Activated CD8-positive, alpha-beta memory T cell treated with anti-CD3 and anti-CD28 coated beads, Interleukin-2, amount 50 U/mL, for 4 hours (primary cell): ENCODE data around the gene DNAJC21.
A peak's percentile ranks its signal among the peaks of the same experiment; 100 is the strongest.
"Not testable (repeated sequence)": the region's sequence is repeated elsewhere in the genome, so short reads cannot be mapped to it uniquely, and the experiment has no call there.

Source experiments
- DNase-seq: peaks from one replicate; pipeline ENCODE4 v3.0.0-alpha.2; 2020

DNAJC21 gene

GRCh38 chr5:34923694-34924461 lies 5.5 kb upstream of the DNAJC21 start:
- DNase-seq = peak; percentile 23

- no peak for DNase-seq
These were observed 4.9 kb upstream of the DNAJC21 start for GRCh38 chr5:34924462-34924765.

- no peak for DNase-seq
These were observed 3.0 kb upstream of the DNAJC21 start for GRCh38 chr5:34926318-34926888.

- DNase-seq = no peak
These were observed 1.6 kb upstream of the DNAJC21 start for GRCh38 chr5:34927785-34928184.

- no peak for DNase-seq
These were observed 1.1 kb upstream of the DNAJC21 start for GRCh38 chr5:34928267-34928666.

- DNase-seq = peak; percentile 77
These were observed 532 bp downstream of the DNAJC21 start for GRCh38 chr5:34929720-34930461.

GRCh38 chr5:34930462-34930844 lies 1.1 kb downstream of the DNAJC21 start:
- no peak for DNase-seq

GRCh38 chr5:34930870-34931269 lies 1.5 kb downstream of the DNAJC21 start:
- no peak for DNase-seq

- no peak for DNase-seq
These were observed 3.6 kb downstream of the DNAJC21 start for GRCh38 chr5:34932947-34933346.

- no peak for DNase-seq
These were observed 12.6 kb downstream of the DNAJC21 start for GRCh38 chr5:34941936-34942335.

GRCh38 chr5:34944044-34944443 lies 14.7 kb downstream of the DNAJC21 start:
- DNase-seq = no peak

GRCh38 chr5:34944460-34945047 lies 15.2 kb downstream of the DNAJC21 start:
- no peak for DNase-seq

- DNase-seq = no peak
These were observed 28.0 kb downstream of the DNAJC21 start for GRCh38 chr5:34957321-34957720.

GRCh38 chr5:34957857-34958690 lies 28.7 kb downstream of the DNAJC21 start:
- no peak for DNase-seq

- DNase-seq = no peak
These were observed 30.0 kb downstream of the DNAJC21 start for GRCh38 chr5:34959323-34959722.

GRCh38 chr5:34967540-34967939 lies 38.2 kb downstream of the DNAJC21 start:
- no peak for DNase-seq

GRCh38 chr5:34968258-34968657 lies 38.9 kb downstream of the DNAJC21 start:
- DNase-seq = no peak

- DNase-seq = no peak
These were observed 41.2 kb downstream of the DNAJC21 start for GRCh38 chr5:34970552-34970951.

- DNase-seq = not testable (repeated sequence)
These were observed 42.3 kb downstream of the DNAJC21 start for GRCh38 chr5:34971655-34972054.

GRCh38 chr5:34976347-34976746 lies 47.0 kb downstream of the DNAJC21 start:
- no peak for DNase-seq

GRCh38 chr5:34977934-34978613 lies 48.7 kb downstream of the DNAJC21 start:
- no peak for DNase-seq

- DNase-seq = no peak
These were observed 49.3 kb downstream of the DNAJC21 start for GRCh38 chr5:34978681-34979080.
